Spleen (tissue), 7 donors: ENCODE data around the gene NDUFA13.

Source experiments
- POLR2A ChIP-seq, 3 donors: fragments of 450-650 bp; IDR thresholded peaks; one replicate each; pipeline ENCODE4 v1.5.1; 2017; ENCODE audit warnings: antibody characterized with exemption in 3 of 3, mild to moderate bottlenecking in 1 of 3
- POLR2AphosphoS5 ChIP-seq, 3 donors: sonication (generic); formaldehyde crosslinking; IDR thresholded peaks; one replicate each; pipeline ENCODE4 v1.5.1; 2017; ENCODE audit warnings: antibody characterized with exemption in 3 of 3
- TF ChIP-seq, protein P1 (sequence below), 11 experiments: fragments of 200-600 bp in 7 of 11; fragments of 450-650 bp in 4 of 11; sonication (generic) in 4 of 11; IDR thresholded peaks in 8 of 11; conservative IDR thresholded peaks in 3 of 11; 1 replicate in 7 of 11; 2 replicates in 4 of 11; pipeline versions ENCODE4 v1.4.0 to v1.8.0; 2016 to 2021; ENCODE audit warnings: antibody characterized with exemption in 11 of 11, inconsistent platforms in 4 of 11, mild to moderate bottlenecking in 1 of 11
- donor health status: DM: no; HTN: no; CAD: no; lungs with moderate emphysema.
- donor health status: DM: no; HTN: no; CAD: no.
- donor health status: DM: no; HTN: no; CAD: no.

DNA sequence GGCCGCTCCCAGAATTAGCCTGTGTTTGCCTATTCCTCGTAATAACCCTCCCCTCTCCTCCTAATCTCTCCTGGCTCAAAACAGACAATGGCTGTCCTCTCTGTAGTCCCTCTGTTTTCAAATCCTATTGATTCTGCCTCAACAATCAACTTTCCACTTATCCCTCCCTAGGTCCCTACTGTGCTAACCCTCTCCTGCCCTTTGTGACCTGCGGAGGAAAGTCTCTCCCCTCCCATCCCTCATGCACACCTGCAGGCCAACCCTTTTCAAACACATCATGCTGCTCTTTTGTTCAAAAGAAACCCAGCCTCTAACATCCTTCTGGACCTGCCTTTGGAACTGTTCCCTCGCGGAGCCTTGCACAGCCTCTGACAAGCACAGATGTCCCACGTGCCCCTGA lies 59.4 kb downstream of the NDUFA13 start:
- TF ChIP-seq, protein P1, sequence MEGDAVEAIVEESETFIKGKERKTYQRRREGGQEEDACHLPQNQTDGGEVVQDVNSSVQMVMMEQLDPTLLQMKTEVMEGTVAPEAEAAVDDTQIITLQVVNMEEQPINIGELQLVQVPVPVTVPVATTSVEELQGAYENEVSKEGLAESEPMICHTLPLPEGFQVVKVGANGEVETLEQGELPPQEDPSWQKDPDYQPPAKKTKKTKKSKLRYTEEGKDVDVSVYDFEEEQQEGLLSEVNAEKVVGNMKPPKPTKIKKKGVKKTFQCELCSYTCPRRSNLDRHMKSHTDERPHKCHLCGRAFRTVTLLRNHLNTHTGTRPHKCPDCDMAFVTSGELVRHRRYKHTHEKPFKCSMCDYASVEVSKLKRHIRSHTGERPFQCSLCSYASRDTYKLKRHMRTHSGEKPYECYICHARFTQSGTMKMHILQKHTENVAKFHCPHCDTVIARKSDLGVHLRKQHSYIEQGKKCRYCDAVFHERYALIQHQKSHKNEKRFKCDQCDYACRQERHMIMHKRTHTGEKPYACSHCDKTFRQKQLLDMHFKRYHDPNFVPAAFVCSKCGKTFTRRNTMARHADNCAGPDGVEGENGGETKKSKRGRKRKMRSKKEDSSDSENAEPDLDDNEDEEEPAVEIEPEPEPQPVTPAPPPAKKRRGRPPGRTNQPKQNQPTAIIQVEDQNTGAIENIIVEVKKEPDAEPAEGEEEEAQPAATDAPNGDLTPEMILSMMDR (IDR thresholded peaks at IDR 0.05 in 8 of 11, conservative IDR thresholded peaks at IDR 0.05 in 3 of 11): no peak
- TF ChIP-seq POLR2AphosphoS5 (IDR thresholded peaks at IDR 0.05) (no peak), POLR2A (IDR thresholded peaks at IDR 0.05) (no peak)
